ENCODE results near the gene KLLN.
"Not testable (repeated sequence)": the region's sequence is repeated elsewhere in the genome, so short reads cannot be mapped to it uniquely, and the experiment has no call there.

Gene KLLN, protein sequence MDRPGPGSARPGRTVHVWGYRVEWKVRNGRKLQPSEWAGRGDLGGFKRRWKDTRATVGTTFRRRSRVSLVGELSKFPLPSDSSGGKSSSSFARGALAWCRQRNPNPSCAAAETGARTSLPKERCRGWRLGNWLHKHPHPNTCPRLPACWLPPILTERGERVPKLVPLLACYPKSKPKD

DNA sequence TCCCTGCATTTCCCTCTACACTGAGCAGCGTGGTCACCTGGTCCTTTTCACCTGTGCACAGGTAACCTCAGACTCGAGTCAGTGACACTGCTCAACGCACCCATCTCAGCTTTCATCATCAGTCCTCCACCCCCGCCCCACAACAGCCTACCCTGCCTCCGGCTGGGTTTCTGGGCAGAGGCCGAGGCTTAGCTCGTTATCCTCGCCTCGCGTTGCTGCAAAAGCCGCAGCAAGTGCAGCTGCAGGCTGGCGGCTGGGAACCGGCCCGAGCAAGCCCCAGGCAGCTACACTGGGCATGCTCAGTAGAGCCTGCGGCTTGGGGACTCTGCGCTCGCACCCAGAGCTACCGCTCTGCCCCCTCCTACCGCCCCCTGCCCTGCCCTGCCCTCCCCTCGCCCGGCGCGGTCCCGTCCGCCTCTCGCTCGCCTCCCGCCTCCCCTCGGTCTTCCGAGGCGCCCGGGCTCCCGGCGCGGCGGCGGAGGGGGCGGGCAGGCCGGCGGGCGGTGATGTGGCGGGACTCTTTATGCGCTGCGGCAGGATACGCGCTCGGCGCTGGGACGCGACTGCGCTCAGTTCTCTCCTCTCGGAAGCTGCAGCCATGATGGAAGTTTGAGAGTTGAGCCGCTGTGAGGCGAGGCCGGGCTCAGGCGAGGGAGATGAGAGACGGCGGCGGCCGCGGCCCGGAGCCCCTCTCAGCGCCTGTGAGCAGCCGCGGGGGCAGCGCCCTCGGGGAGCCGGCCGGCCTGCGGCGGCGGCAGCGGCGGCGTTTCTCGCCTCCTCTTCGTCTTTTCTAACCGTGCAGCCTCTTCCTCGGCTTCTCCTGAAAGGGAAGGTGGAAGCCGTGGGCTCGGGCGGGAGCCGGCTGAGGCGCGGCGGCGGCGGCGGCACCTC, at the start of gene KLLN, which contains the start of gene PTEN:
Gene KLLN, minus strand, starts transcription at position 481 of the 891 bp plus-strand sequence. CDS start 1,046 bp downstream, outside the sequence.
Gene PTEN, plus strand, starts transcription at position 573 of the 891 bp plus-strand sequence. CDS start 845 bp downstream, outside the sequence.
- DNase-seq (ENCODE audit: low read depth in 2 of 2, low spot score in 1 of 2), result peak; percentile 55 to 66

DNA sequence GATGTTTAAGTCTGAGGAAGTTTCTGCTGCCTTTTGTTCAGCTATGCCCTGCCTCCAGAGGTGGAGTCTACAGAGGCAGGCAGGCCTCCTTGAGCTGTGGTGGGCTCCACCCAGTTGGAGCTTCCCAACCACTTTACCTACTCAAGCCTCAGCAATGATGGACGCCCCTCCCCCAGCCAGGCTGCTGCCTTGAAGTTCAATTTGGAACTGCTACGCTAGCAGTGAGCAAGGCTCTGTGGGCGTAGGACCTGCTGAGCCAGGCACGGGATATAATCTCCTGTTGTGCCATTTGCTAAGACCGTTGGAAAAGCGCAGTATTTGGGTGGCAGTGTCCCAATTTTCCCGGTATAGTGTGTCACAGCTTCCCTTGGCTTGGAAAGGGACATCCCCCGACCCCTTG, 40.1 kb upstream of the KLLN start:
- DNase-seq (ENCODE audit: low read depth in 2 of 2, low spot score in 1 of 2), result not testable (repeated sequence)

DNA sequence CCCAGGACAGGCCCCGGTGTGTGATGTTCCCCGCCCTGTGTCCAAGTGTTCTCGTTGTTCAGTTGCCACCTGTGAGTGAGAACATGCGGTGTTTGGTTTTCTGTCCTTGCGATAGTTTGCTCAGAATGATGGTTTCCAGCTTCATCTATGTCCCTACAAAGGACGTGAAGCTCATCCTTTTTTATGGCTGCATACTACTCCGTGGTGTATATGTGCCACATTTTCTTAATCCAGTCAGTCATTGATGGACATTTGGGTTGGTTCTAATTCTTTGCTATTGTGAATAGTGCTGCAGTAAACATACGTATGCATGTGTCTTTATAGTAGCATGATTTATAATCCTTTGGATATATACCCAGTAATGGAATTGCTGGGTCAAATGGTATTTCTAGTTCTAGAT, 34.6 kb upstream of the KLLN start:
- not testable (repeated sequence) for DNase-seq (ENCODE audit: low read depth in 2 of 2, low spot score in 1 of 2)

DNA sequence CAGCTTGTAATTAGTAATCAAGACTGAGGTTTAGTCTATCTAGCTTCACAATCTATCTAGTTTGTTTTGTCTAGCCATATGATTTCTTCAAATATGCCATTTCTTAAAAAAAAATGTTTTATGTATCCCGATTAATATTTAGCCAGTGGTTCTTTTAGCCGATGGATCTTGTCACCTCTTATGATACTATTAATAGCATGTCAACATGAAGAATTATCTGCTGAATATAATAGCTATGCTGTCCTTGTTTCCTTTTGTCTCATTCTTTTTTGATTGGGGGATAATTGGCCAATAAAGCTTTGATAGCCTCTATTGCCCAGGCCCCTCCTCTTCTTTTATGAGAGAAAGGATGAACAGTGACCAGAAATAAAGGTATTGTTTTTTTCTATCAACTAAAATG, 32.9 kb upstream of the KLLN start:
- no peak for DNase-seq (ENCODE audit: low read depth in 2 of 2, low spot score in 1 of 2)

DNA sequence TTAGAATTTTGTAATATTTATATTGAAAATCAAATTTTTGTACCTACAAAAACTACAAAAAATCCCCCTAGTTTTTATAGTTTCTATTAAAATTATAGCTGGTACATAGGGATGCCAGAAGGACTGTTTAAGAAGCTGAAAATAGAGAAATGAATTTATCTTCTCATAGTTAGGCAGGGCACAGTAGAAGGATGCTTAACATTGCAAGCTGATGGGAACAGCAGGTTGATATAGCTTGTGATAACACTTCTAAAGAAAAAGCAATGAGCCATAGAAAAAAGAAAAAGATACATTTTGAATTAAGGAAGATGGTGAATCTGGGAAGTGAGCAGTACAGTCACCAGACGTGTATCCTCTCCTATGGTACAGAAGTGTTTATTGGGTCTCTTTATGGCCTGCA, 32.1 kb upstream of the KLLN start:
- DNase-seq (ENCODE audit: low read depth in 2 of 2, low spot score in 1 of 2), result no peak

DNA sequence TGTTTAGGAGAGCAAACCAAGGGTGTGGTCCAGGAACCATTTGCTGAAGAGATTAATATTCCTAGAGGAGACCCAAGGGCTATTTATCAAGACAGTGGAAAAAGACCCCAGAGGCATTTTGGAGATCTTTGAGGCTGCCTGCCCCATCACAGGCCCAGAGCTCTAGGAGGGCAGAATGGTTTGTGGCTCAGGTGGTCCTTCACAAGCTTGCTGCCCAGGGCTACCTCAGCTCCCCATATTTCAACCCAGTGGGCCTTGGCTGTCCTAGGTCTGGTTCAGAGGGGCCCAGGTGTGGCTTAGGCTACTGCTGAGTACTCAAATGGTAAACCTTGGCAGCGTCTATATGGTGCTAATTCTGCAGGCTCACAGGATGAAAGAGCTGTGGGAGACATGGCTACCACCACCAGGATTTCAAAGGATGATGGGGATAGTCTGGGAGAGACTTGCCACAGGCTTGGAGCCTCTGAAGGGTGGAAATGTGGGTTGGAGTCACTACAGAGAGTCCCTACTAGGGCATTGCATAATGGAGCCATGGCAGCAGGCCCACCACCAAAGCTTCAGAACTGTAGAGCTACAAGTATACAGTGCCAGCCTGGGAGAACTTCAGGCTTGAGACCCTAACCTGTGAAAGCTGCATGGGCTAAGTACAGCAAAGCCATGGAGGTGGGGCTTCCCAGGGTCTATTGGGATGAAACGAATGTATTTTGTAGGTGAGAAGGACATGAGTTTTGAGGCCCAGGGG, 24.4 kb upstream of the KLLN start:
- DNase-seq (ENCODE audit: low read depth in 2 of 2, low spot score in 1 of 2), result no peak

DNA sequence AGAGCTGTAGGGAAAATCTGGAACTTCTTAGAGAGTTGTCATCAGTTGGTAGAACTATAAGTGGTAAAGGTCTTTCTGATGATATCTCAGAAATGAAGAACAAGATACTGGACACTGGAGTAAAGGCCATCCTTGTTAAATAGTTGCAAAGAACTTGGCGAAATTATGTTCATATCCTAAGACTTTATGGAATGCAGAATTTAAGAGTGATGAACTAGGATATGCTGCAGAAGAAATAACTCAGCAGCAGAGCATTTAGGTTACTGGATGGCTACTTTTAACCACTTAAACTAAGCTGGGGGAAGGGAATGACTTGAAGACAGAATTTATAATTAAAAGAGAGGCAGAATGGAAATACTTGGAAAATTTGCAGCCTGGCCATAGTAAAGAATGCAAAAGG, 23.8 kb upstream of the KLLN start:
- DNase-seq (ENCODE audit: low read depth in 2 of 2, low spot score in 1 of 2), result no peak

DNA sequence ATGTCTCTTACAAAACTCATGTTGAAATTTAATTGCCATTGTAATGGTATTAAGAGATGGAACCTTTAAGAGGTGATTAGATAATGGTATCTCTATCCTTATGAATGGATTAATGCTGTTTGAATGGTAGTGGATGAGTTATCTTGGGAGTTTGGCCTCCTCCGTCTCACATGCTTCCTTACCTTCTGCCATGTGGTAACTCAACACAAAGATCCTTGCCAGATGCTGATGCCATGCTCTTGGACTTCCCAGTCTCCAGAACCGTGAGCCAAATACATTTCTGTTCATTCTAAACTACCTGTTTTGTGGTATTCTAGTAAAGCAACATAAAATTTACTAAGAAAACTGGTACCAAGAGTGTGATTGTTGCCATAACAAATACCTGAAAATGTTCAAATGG, 23.3 kb upstream of the KLLN start:
- DNase-seq (ENCODE audit: low read depth in 2 of 2, low spot score in 1 of 2), result no peak

DNA sequence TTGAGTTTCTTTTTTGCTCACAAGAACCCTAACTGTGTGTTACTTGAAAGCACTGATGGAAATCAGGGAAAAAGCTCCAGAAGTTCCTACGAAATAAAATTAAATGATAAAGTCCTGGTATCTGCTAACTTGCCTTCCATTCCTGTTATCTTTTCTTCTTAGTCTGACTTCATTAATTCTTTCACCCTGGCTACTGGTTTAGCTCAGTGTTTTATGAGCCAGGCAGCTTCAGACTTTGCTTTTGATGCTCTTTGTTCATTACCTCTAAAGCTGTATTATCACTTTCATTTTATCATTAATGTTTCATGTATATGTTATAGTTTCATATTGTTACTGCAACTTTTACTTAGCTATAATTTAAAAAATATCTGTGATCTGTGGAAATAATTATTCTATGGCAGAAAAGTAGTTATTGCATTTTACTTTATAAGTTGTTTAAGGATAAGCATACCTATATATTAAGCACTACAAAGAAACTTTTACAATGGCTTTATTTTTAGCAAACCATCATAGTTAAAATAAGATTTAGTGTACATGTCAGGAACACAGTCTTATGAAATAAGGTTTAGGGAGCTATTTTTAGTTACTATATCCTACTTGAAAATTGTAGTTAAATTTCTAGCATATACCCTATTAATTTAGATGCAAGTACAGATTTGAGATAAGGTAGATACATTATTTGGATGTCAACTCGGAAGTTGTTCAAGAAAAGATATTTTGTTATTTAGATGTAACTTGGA, 19.4 kb upstream of the KLLN start:
- DNase-seq (ENCODE audit: low read depth in 2 of 2, low spot score in 1 of 2), result no peak

DNA sequence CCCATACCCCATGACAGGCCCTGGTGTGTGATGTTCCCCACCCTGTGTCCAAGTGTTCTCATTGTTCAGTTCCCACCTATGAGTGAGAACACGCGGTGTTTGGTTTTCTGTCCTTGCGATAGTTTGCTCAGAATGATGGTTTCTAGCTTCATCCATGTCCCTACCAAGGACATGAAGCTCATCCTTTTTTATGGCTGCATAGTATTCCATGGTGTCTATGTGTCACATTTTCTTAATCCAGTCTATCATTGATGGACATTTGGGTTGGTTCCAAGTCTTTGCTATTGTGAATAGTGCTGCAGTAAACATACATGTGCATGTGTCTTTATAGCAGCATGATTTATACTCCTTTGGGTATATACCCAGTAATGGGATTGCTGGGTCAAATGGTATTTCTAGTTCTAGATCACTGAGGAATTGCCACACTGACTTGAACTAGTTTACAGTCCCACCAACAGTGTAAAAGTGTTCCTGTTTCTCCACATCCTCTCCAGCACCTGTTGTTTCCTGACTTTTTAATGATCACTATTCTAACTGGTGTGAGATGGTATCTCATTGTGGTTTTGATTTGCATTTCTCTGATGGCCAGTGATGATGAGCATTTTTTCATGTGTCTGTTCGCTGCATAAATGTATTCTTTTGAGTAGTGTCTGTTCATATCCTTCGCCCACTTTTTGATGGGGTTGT, 18.2 kb upstream of the KLLN start:
- not testable (repeated sequence) for DNase-seq (ENCODE audit: low read depth in 2 of 2, low spot score in 1 of 2)

DNA sequence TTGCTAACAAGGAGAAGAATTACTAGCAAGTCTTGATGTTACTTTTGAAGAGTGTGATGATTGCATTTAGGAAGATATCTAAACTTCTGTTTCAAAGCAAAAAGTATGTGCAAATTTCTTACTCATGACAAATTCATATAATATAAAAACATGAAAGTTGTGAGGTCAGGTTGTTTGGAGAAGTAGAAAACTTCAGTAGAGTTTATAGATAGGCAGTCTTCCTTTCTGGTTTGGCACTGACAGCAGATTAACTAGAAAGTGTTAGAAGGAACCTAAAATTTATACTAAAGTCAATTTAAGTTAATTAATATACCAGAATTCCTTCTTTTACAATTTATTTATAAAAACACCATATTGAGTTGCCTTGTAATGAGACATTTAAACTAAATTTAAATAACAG, 17.0 kb upstream of the KLLN start:
- DNase-seq (ENCODE audit: low read depth in 2 of 2, low spot score in 1 of 2), result no peak

DNA sequence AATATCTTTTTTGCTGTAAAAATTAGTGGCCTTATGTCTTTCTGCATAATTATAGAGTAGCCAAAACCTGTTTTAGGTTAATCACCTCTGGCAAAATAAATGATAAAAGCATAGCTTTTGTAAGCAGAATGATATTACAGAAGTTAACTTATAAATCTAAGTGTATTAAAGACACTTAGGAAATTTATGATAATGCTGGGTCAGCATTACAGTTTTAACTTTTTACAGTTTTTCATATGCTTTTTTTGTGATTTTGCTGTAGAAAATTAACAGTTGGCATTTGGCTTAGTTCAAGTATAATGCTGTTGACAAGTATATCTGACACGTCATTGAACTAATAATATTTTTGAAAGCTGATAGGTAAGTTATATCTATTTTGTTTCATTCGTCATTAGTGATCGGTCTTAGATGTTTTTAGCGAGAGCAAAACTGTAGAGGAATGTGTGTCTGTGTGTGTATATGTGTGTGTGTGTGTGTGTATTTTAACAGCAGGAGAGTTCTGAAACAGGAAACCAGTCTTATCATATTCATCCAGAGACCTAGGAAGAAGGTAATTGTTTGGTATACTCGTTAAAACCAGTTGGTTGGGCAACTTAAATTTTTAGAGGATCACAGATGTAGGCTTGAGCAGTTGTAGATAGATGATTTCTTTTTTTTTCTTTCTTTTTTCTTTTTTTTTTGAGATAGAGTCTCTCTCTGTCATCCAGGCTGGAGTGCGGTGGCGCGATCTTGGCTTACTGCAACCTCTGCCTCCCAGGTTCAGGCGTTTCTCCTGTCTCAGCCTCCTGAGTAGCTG, 15.5 kb upstream of the KLLN start:
- no peak for DNase-seq (ENCODE audit: low read depth in 2 of 2, low spot score in 1 of 2)

DNA sequence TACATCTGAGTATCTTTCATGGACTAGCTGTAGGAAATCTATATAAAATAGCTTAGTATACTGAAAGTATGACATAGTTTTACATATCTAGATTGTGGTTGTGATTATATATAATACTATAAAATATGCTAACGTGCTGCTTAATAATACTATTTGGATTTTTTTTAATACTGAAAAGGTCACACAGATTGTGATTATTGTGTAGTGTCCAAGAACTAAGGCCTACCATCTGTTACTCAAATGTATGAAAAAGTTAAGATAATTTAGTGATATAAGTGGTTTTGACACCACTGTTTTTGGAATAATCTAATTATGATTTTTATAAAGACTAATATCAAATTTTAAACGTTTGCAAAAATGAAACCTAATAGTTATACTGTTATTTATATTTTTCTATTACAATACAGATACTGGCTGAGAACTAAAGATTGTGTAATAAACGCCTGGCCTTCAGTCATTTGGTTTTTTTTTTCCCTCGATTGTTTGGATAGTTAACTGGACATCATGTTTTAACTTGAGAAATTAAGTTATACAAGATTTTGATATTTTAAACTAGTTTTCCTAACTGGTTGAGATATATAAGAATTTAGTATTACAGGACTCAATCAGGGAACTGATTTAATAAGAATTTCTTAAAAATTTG, 12.7 kb upstream of the KLLN start:
- no peak for DNase-seq (ENCODE audit: low read depth in 2 of 2, low spot score in 1 of 2)

DNA sequence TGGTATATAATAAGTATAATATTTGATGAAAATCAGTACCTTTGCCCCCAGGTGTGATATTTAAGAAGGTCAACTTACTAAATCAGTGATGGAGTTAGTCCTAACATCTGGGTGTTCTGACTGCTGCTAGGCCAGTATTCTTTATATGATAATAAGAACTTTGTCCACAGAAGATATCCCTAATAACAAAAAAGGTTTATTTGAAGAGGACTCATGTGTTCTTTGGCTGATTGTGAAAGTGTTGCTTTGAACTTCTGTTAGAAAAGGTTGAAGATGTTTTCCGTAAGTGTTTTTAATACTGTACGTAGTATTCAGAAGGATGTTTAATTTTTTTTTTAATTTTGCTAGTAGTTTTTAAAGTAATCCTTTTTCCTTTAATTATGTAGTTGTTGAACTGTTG, 10.3 kb upstream of the KLLN start:
- DNase-seq (ENCODE audit: low read depth in 2 of 2, low spot score in 1 of 2), result no peak

DNA sequence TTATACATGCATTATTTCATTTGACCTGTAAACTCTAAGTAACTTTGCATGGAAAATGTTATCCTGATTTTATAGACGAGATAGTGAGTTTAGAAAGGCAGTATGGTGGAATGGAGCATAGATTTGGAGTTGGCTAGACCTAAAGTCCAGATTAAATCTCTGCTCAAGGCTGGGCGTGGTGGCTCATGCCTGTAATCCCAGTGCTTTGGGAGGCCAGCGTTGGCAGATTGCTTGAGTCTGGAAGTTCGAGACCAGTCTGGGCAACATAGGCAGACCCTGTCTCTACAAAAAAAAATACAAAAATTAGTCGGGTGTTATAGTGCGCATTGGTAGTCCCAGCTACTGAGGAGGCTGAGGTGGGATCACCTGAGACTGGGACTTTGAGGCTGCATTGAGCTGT, 9.5 kb upstream of the KLLN start:
- DNase-seq (ENCODE audit: low read depth in 2 of 2, low spot score in 1 of 2), result no peak

DNA sequence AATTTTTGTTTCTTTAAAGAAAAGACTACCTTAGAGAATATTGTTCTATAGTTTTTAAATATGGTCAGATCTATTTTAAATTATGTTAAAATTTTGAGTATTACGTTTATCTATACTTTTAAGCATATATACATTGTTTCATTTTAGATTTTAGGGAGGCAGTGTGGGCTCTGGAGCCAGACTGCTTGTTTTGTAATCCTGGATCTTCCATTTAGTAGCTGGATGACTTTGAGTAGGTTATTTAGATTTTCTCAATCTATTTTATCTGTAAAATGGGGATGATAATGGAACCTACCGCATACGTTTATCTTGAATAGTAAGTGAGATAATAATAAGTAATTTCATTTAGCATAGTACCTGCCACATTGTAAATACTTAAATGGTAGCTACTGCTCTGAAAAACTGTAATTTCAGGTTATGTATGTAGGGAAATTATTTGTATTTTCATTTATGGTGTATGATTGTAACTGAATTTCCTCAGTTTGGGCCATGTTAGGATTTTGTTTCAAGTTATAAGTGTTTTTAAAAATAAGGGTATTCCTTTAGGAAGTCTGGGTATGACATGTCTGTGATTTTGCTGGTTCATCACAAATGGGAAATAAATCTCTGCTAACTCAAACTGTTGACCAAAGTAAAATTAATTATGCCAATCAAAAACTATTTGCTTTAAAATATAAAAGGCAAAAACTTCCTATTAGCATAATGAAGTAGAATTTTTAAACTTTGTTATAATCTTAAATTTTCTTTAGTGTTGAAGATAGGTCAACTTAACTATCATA, 6.6 kb upstream of the KLLN start:
- no peak for DNase-seq (ENCODE audit: low read depth in 2 of 2, low spot score in 1 of 2)

DNA sequence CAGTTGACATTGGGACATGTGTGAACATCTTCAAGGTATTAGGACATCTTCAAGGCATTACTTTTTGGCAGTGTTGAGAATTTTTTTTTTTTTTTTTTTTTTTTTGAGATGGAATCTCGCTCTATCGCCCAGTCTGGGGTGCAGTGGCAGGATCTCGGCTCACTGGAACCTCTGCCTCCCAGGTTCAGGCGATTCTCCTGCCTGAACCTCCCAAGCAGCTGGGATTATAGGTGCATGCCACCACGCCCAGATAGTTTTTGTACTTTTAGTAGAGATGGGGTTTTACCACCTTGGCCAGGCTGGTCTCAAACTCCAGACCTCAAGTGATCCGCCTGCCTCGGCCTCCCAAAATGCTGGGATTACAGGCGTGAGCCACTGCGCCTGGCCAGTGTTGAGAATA, 5.8 kb upstream of the KLLN start:
- not testable (repeated sequence) for DNase-seq (ENCODE audit: low read depth in 2 of 2, low spot score in 1 of 2)

DNA sequence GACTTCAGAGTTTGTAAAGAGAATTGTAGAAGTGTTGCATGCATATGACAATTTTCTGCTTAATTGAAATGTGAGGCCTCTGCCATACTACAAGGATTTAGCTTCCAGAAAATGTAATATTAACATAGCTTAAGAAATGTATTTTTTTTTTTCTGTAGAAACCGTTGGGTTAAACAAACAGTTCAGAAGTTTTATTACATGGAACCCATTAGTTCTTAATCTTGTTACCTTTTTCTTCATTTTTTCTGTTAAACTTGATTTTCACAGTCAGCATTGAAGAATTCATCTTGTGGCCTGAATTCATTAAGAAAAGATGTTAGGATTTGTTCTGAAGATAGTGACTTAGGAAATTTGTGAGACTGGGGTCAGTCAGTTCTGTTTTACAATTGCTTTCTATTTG, 4.9 kb upstream of the KLLN start:
- DNase-seq (ENCODE audit: low read depth in 2 of 2, low spot score in 1 of 2), result no peak

DNA sequence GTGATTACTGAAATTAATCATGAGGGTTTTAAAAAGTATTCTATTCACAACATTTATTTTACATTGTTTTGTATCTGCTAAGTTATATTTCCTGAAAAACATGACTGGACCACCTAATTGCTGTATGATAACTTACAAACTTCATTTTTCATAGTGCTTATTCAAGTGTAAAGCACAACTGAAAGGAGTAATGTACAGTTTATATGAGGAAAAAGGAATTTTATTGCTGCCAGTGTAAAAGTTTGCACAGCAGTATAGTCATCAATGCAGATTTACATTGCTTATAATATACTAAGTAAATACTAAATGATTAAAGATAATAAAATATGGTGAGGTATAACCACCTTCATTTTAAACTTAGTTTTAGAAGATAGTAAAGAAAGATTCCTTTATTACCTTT, 4.1 kb upstream of the KLLN start:
- no peak for DNase-seq (ENCODE audit: low read depth in 2 of 2, low spot score in 1 of 2)

All from stimulated activated CD8-positive, alpha-beta memory T cell treated with anti-CD3 and anti-CD28 coated beads, Interleukin-4, amount 100 ng/mL, for 1 hour (primary cell).